ENCODE results near the gene LRP1B.

Gene LRP1B

GRCh38 chr2:142040556-142040955 is 90.3 kb downstream of the LRP1B start:
- no peak for DNase-seq (ENCODE audit: low spot score)

- DNase-seq (ENCODE audit: low spot score), result no peak
Measured at GRCh38 chr2:142038826-142039225, 92.0 kb downstream of the LRP1B start.

- no peak for DNase-seq (ENCODE audit: low spot score)
Measured at GRCh38 chr2:142037744-142038143, 93.1 kb downstream of the LRP1B start.

GRCh38 chr2:142037066-142037465 is 93.8 kb downstream of the LRP1B start:
- no peak for DNase-seq (ENCODE audit: low spot score)

GRCh38 chr2:142033393-142033792 is 97.4 kb downstream of the LRP1B start:
- DNase-seq (ENCODE audit: low spot score), result no peak

- DNase-seq (ENCODE audit: low spot score), result no peak
Measured at GRCh38 chr2:142031656-142032055, 99.2 kb downstream of the LRP1B start.

GRCh38 chr2:142030735-142031134 is 100.1 kb downstream of the LRP1B start:
- DNase-seq (ENCODE audit: low spot score), result no peak

GRCh38 chr2:142029974-142030373 is 100.8 kb downstream of the LRP1B start:
- no peak for DNase-seq (ENCODE audit: low spot score)

- DNase-seq (ENCODE audit: low spot score), result no peak
Measured at GRCh38 chr2:142025394-142025793, 105.4 kb downstream of the LRP1B start.

GRCh38 chr2:142020368-142020767 is 110.4 kb downstream of the LRP1B start:
- no peak for DNase-seq (ENCODE audit: low spot score)

GRCh38 chr2:142014536-142014935 is 116.3 kb downstream of the LRP1B start:
- DNase-seq (ENCODE audit: low spot score), result no peak

- DNase-seq (ENCODE audit: low spot score), result no peak
Measured at GRCh38 chr2:142012797-142013196, 118.0 kb downstream of the LRP1B start.

- no peak for DNase-seq (ENCODE audit: low spot score)
Measured at GRCh38 chr2:142010477-142011270, 120.1 kb downstream of the LRP1B start.

GRCh38 chr2:142008135-142008744 is 122.6 kb downstream of the LRP1B start:
- DNase-seq (ENCODE audit: low spot score), result no peak

GRCh38 chr2:141994066-141994465 is 136.8 kb downstream of the LRP1B start:
- no peak for DNase-seq (ENCODE audit: low spot score)

GRCh38 chr2:141992695-141993094 is 138.1 kb downstream of the LRP1B start:
- no peak for DNase-seq (ENCODE audit: low spot score)

- no peak for DNase-seq (ENCODE audit: low spot score)
Measured at GRCh38 chr2:141968433-141968832, 162.4 kb downstream of the LRP1B start.

- no peak for DNase-seq (ENCODE audit: low spot score)
Measured at GRCh38 chr2:141967980-141968379, 162.8 kb downstream of the LRP1B start.

GRCh38 chr2:141967503-141967902 is 163.3 kb downstream of the LRP1B start:
- no peak for DNase-seq (ENCODE audit: low spot score)

- no peak for DNase-seq (ENCODE audit: low spot score)
Measured at GRCh38 chr2:141959941-141960340, 170.9 kb downstream of the LRP1B start.

- no peak for DNase-seq (ENCODE audit: low spot score)
Measured at GRCh38 chr2:141959016-141959415, 171.8 kb downstream of the LRP1B start.

- DNase-seq (ENCODE audit: low spot score), result no peak
Measured at GRCh38 chr2:141957827-141958450, 172.9 kb downstream of the LRP1B start.

- no peak for DNase-seq (ENCODE audit: low spot score)
Measured at GRCh38 chr2:141957321-141957720, 173.5 kb downstream of the LRP1B start.

Measured in germinal center (tissue), 1 donor.